Esophagus muscularis mucosa (tissue), 4 donors: ENCODE measurements around the gene LARP4B.

Experiments used
- EP300 ChIP-seq: sonication (generic); formaldehyde crosslinking; IDR thresholded peaks from one replicate; pipeline ENCODE4 v1.6.1; 2017; ENCODE audit warnings: antibody characterized with exemption
- POLR2A ChIP-seq: fragments of 450-650 bp; IDR thresholded peaks from one replicate; pipeline ENCODE4 v1.6.1; 2017; ENCODE audit warnings: antibody characterized with exemption, moderate library complexity, mild to moderate bottlenecking, low read depth
- POLR2AphosphoS5 ChIP-seq, 2 donors: sonication (generic); formaldehyde crosslinking; IDR thresholded peaks; one replicate each; pipeline ENCODE4 v1.6.1; 2017; ENCODE audit warnings: antibody characterized with exemption in 2 of 2
- TF ChIP-seq, protein P1 (sequence below), 3 experiments: fragments of 200-600 bp in 2 of 3; fragments of 450-650 bp in 1 of 3; sonication (generic) in 2 of 3; IDR thresholded peaks; one replicate each; pipeline ENCODE4 v1.5.1; 2017 to 2019; ENCODE audit warnings: antibody characterized with exemption in 3 of 3, mild to moderate bottlenecking in 2 of 3, moderate library complexity in 1 of 3

DNA sequence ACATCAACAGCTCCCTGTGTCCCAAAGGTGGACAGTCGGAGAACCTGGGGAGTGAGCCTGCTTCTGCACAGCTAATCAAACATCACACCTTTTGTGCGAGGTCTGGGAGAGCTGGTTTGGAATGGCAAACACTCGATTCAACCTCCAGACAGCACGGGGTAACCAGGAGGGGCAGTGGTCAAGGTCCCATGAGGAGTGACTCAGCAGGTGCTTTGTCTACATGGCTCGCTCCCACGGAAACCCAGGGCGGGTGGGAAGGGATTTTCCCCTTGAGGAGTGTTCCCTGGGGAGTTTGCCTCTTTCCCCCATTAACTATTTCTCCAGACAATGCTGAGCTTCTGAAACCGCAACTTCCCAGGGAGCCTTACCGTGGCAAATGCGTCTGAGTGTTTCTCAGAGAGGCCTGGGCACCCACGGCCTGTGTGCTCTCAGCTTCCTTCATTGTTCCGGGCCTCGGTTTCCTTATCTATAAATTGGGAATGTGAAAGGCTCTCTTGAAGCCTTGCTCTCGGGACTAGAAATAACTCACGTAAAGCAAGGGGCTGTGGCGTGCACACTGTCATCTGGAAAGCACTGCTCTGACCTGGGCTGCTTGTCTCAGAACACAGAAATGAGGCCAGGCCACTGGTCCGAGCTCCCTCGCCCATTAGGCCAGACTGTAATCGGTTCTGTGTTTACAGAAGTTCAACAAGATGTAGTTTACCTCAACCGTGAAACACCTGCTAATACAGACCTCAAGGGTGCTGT is 42.7 kb upstream of the LARP4B start:
- TF ChIP-seq, protein P1, sequence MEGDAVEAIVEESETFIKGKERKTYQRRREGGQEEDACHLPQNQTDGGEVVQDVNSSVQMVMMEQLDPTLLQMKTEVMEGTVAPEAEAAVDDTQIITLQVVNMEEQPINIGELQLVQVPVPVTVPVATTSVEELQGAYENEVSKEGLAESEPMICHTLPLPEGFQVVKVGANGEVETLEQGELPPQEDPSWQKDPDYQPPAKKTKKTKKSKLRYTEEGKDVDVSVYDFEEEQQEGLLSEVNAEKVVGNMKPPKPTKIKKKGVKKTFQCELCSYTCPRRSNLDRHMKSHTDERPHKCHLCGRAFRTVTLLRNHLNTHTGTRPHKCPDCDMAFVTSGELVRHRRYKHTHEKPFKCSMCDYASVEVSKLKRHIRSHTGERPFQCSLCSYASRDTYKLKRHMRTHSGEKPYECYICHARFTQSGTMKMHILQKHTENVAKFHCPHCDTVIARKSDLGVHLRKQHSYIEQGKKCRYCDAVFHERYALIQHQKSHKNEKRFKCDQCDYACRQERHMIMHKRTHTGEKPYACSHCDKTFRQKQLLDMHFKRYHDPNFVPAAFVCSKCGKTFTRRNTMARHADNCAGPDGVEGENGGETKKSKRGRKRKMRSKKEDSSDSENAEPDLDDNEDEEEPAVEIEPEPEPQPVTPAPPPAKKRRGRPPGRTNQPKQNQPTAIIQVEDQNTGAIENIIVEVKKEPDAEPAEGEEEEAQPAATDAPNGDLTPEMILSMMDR (IDR thresholded peaks at IDR 0.05), result no peak
- no peak for TF ChIP-seq EP300
- no peak for TF ChIP-seq POLR2A
- TF ChIP-seq POLR2AphosphoS5 (IDR thresholded peaks at IDR 0.05), result no peak
